IMR-90 (cell line): ENCODE results near the gene SCARB1. TPM values are rescaled to one million over a fixed set of nuclear protein-coding genes. Genes with fewer than 3 reads are reported as not detected.

ENCODE experiments used
- ATAC-seq: fragments of 200-7000 bp; cut with Tn5 transposase; 2 replicates; pipeline ENCODE4 v1.9.1; 2020; ENCODE audit warnings: low read depth, mild to moderate bottlenecking, moderate library complexity
- BruUV-seq: library from RNA; stranded (reverse); fragments of 400-500 nt; replicated peaks from 2 replicates; lab custom pipeline; 2021; lab: Mats Ljungman, UMichigan
- CTCF ChIA-PET: fragments of 300-600 bp; formaldehyde crosslinking; extraction: SDS; loops from one replicate; lab custom pipeline; 2021; ENCODE audit warnings: antibody characterized with exemption; lab: Yijun Ruan, JAX
- POLR2A ChIA-PET: fragments of 300-600 bp; sonication (Branson Sonifier 250); formaldehyde crosslinking; loops from one replicate; lab custom pipeline; 2022; ENCODE audit warnings: antibody characterized with exemption; ENCODE audit not compliant: unreplicated experiment; lab: Charles Lee
- DNase-seq: peaks from one replicate; pipeline ENCODE4 v3.0.0; 2013
- H2AFZ ChIP-seq: replicated peaks from 2 replicates; pipeline ENCODE3; 2013; ENCODE audit warnings: low read length, mild to moderate bottlenecking; ENCODE audit not compliant: poor library complexity
- H2AK5ac ChIP-seq: 2 replicates; pipeline ENCODE4 v1.6.1; 2013; ENCODE audit warnings: low read depth, low read length, inconsistent platforms
- H2AK9ac ChIP-seq: replicated peaks from 2 replicates; pipeline ENCODE3; 2013; ENCODE audit warnings: mild to moderate bottlenecking, low read depth, low read length, moderate library complexity; ENCODE audit not compliant: poor library complexity
- H2BK120ac ChIP-seq: 2 replicates; pipeline ENCODE4 v1.6.1; 2013; ENCODE audit warnings: low read depth, low read length, inconsistent platforms
- H2BK15ac ChIP-seq: 3 replicates; pipeline ENCODE4 v1.6.1; 2013; ENCODE audit warnings: low read depth, low read length, inconsistent platforms
- H2BK20ac ChIP-seq: 2 replicates; pipeline ENCODE4 v1.6.1; 2013; ENCODE audit warnings: low read depth, mild to moderate bottlenecking, inconsistent platforms, low read length, moderate library complexity
- H2BK5ac ChIP-seq: 2 replicates; pipeline ENCODE4 v1.6.1; 2013; ENCODE audit warnings: mild to moderate bottlenecking, low read depth, low read length, inconsistent platforms; ENCODE audit not compliant: poor library complexity, severe bottlenecking
- H3K14ac ChIP-seq: replicated peaks from 2 replicates; pipeline ENCODE4 v1.6.1; 2013; ENCODE audit warnings: low read depth, low read length, inconsistent platforms
- H3K18ac ChIP-seq: 2 replicates; pipeline ENCODE4 v1.6.1; 2013; ENCODE audit warnings: low read depth, low read length, control low read depth
- H3K23ac ChIP-seq: 2 replicates; pipeline ENCODE4 v1.6.1; 2013; ENCODE audit warnings: low read depth, low read length, inconsistent platforms
- H3K27ac ChIP-seq: 2 replicates; pipeline ENCODE4 v1.5.1; 2013; ENCODE audit warnings: mild to moderate bottlenecking, control low read depth, low read length; ENCODE audit not compliant: insufficient read depth
- H3K27me3 ChIP-seq: 2 replicates; pipeline ENCODE4 v1.6.1; 2013; ENCODE audit warnings: low read length; ENCODE audit not compliant: control insufficient read depth, insufficient read depth
- H3K36me3 ChIP-seq: 2 replicates; pipeline ENCODE4 v1.6.1; 2013; ENCODE audit warnings: low read length, mixed read lengths; ENCODE audit not compliant: control insufficient read depth, insufficient read depth
- H3K4ac ChIP-seq: 2 replicates; pipeline ENCODE4 v1.6.1; 2013; ENCODE audit warnings: low read depth, low read length, inconsistent platforms
- H3K4me1 ChIP-seq: 2 replicates; pipeline ENCODE4 v1.6.1; 2013; ENCODE audit warnings: low read length, mixed read lengths; ENCODE audit not compliant: control insufficient read depth, insufficient read depth
- H3K4me2 ChIP-seq: 2 replicates; pipeline ENCODE4 v1.6.1; 2013; ENCODE audit warnings: low read depth, mild to moderate bottlenecking, control low read depth, low read length, moderate library complexity
- H3K4me3 ChIP-seq: 2 replicates; pipeline ENCODE4 v1.5.1; 2013; ENCODE audit warnings: low read depth, mild to moderate bottlenecking, control low read depth, low read length, moderate library complexity; ENCODE audit not compliant: insufficient read depth
- H3K56ac ChIP-seq: 2 replicates; pipeline ENCODE4 v1.6.1; 2013; ENCODE audit warnings: low read length, inconsistent platforms; ENCODE audit not compliant: insufficient read depth; ENCODE audit errors: extremely low read depth
- H3K79me1 ChIP-seq, 2 experiments: 2 replicates each; pipeline ENCODE4 v1.6.1; 2013; ENCODE audit warnings: low read length in 2 of 2, inconsistent platforms in 1 of 2, low read depth in 1 of 2
- H3K9ac ChIP-seq: 2 replicates; pipeline ENCODE4 v1.6.1; 2013; ENCODE audit warnings: low read depth, low read length, control low read depth
- H3K9me1 ChIP-seq: 2 replicates; pipeline ENCODE4 v1.6.1; 2013; ENCODE audit warnings: low read length, inconsistent platforms; ENCODE audit not compliant: insufficient read depth
- H3K9me3 ChIP-seq: 2 replicates; pipeline ENCODE4 v1.6.1; 2013; ENCODE audit warnings: low read length; ENCODE audit not compliant: control insufficient read depth, insufficient read depth
- H4K20me1 ChIP-seq: 2 replicates; pipeline ENCODE4 v1.6.1; 2013; ENCODE audit warnings: low read length, inconsistent platforms; ENCODE audit not compliant: insufficient read depth
- H4K5ac ChIP-seq: 2 replicates; pipeline ENCODE4 v1.6.1; 2013; ENCODE audit warnings: mild to moderate bottlenecking, low read depth, low read length, control low read depth
- H4K8ac ChIP-seq, 2 experiments: 2 replicates each; pipeline ENCODE4 v1.6.1; 2013; ENCODE audit warnings: low read depth in 2 of 2, low read length in 2 of 2, control low read depth in 1 of 2, inconsistent platforms in 1 of 2
- H4K91ac ChIP-seq: 2 replicates; pipeline ENCODE4 v1.6.1; 2013; ENCODE audit warnings: low read depth, low read length, inconsistent platforms; ENCODE audit not compliant: insufficient read depth
- CEBPB ChIP-seq: IDR thresholded peaks from 2 replicates; pipeline ENCODE4 v1.6.1; 2012; ENCODE audit warnings: low read depth, low read length, improper control_type of control experiment
- CHD1 ChIP-seq: IDR thresholded peaks from 2 replicates; pipeline ENCODE4 v1.6.1; 2012; ENCODE audit warnings: low read depth, low read length, improper control_type of control experiment
- CTCF ChIP-seq: conservative IDR thresholded peaks from 2 replicates; pipeline ENCODE4 v1.5.1; 2012; ENCODE audit warnings: mild to moderate bottlenecking, low read depth, low read length, improper control_type of control experiment
- ELK1 ChIP-seq: fragments of 150-350 bp; IDR thresholded peaks from 2 replicates; pipeline ENCODE4 v1.6.1; 2016; ENCODE audit warnings: low read depth, mild to moderate bottlenecking, low read length, moderate library complexity, borderline replicate concordance
- MAZ ChIP-seq: IDR thresholded peaks from 2 replicates; pipeline ENCODE4 v1.6.1; 2012; ENCODE audit warnings: low read depth, mild to moderate bottlenecking, low read length, improper control_type of control experiment, moderate library complexity, borderline replicate concordance
- NFE2L2 ChIP-seq: fragments of 150-350 bp; IDR thresholded peaks from 2 replicates; pipeline ENCODE4 v1.6.1; 2016; ENCODE audit warnings: low read depth, mild to moderate bottlenecking, low read length
- POLR2A ChIP-seq: IDR thresholded peaks from 2 replicates; pipeline ENCODE4 v1.6.1; 2012; ENCODE audit warnings: mild to moderate bottlenecking, low read depth, low read length
- RFX5 ChIP-seq: IDR thresholded peaks from 2 replicates; pipeline ENCODE4 v1.8.0; 2012; ENCODE audit warnings: low read depth, mild to moderate bottlenecking, low read length, moderate library complexity
- WGBS, 2 experiments: methylation state at CpG; one replicate each; pipeline versions ENCODE4 v1.1.5 to v1.1.7; 2013; ENCODE audit warnings: missing lambda C conversion rate in 2 of 2; ENCODE audit not compliant: insufficient read length in 1 of 2; ENCODE audit errors: extremely low coverage in 2 of 2; 5-methylcytosine and 5-hydroxymethylcytosine counted together
- dilution Hi-C: fragments of 300-500 bp; cut with HindIII; formaldehyde crosslinking; loops from one replicate; pipeline ENCODE4 v1.14.3; 2018; ENCODE audit warnings: low sequenced_read_pairs; ENCODE audit not compliant: unreplicated experiment
- in situ Hi-C: fragments of 300-500 bp; cut with MboI; formaldehyde crosslinking; loops from 3 replicates; pipeline ENCODE4 v1.14.3; 2019; ENCODE audit warnings: low sequenced_read_pairs, inconsistent platforms, mixed read lengths
- intact Hi-C: fragments of 100-400 bp; cut with micrococcal nuclease; formaldehyde crosslinking; loops from 2 replicates; pipeline ENCODE4 v1.10.0; 2022
- polyA plus RNA-seq, 3 experiments: library from polyadenylated mRNA; depleted of rRNA; stranded (reverse); fragments of >200 nt; gene quantifications; 2 replicates each; pipeline ENCODE4 v1.2.3, GENCODE V29; 2012; ENCODE audit warnings: low replicate concordance in 1 of 3
- total RNA-seq: library from RNA; depleted of rRNA; stranded (reverse); fragments of >200 nt; gene quantifications from 2 replicates; pipeline ENCODE4 v1.2.3, GENCODE V29; 2012

The SCARB1 gene
- total and polyA plus RNA-seq, 2 of the 4 experiments (the other 2 are of a cell fraction): 3.0 to 24.8 TPM

- no peak for TF ChIP-seq ELK1
- TF ChIP-seq CHD1: no peak
Observed at GRCh38 chr12:124828264-124829007, 35.2 kb downstream of the SCARB1 start (continued).

GRCh38 chr12:124827588-124828184, 36.0 kb downstream of the SCARB1 start:
- peaks cover 12% of the 10 kb centered on the region; the same call in 1 of the 2 replicates for H3K9me1 ChIP-seq
- H3K79me1 ChIP-seq: peaks cover 13 to 15% of the 10 kb centered on the region in 2 experiments; a peak in 3 of 4 replicates
- peaks cover 2% of the 10 kb centered on the region; the same call in 1 of the 2 replicates for H3K9me3 ChIP-seq
- in situ Hi-C loops: no loop called here
- H3K36me3 ChIP-seq: no peaks in the 10 kb centered on the region
- H3K9ac ChIP-seq: no peak overlapping the region
- H2AK5ac ChIP-seq: peak overlapping the region; percentile 83
- H3K4ac ChIP-seq: no peak overlapping the region
- H2AFZ ChIP-seq: no peak overlapping the region
- no peak overlapping the region for H4K91ac ChIP-seq
- intact Hi-C loops: loop anchor here (10.0 kb wide), 1 partner anchor 77 kb away; no protein-coding TSS in a partner anchor
- no peaks in the 10 kb centered on the region for H4K20me1 ChIP-seq
- H2AK9ac ChIP-seq: no peak overlapping the region
- no peaks in the 10 kb centered on the region for H3K27me3 ChIP-seq
- H3K56ac ChIP-seq: no peak overlapping the region
- no peak overlapping the region for H4K8ac ChIP-seq
- peaks cover 11% of the 10 kb centered on the region for H3K4me1 ChIP-seq
- ATAC-seq: no peak
- no peak overlapping the region for H4K5ac ChIP-seq
- no peak overlapping the region; the same call in 1 of the 2 replicates for H2BK20ac ChIP-seq
- dilution Hi-C loops: no loop called here
- no peak overlapping the region for H3K4me2 ChIP-seq
- no peak overlapping the region for H3K14ac ChIP-seq
- H3K23ac ChIP-seq: no peak overlapping the region
- H3K18ac ChIP-seq: no peak overlapping the region
- 87% methylated on average over 7 of the region's 15 CpGs; no CpG with 5 or more reads in 1 of the 2 experiments for WGBS, 2 experiments
- no peak overlapping the region for H3K27ac ChIP-seq
- no peak overlapping the region; the same call in 2 of the 3 replicates for H2BK15ac ChIP-seq
- ChIA-PET CTCF (interaction anchor here (0.6 to 0.9 kb wide), 2 partner anchors 9 to 79 kb away, joined by 3 read pairs; no protein-coding TSS in a partner anchor), POLR2A (no interaction called here)
- DNase-seq: no peak
- peak overlapping the region; percentile 34; the same call in 1 of the 2 replicates for H2BK120ac ChIP-seq
- no peak overlapping the region for H3K4me3 ChIP-seq
- no TSS peak for BruUV-seq
- no peak for TF ChIP-seq MAZ
- no peak for TF ChIP-seq CHD1
- TF ChIP-seq CEBPB: no peak
- no peak for TF ChIP-seq POLR2A
- TF ChIP-seq CTCF: no peak
- no peak for TF ChIP-seq ELK1
- no peak for TF ChIP-seq NFE2L2
- no peak for TF ChIP-seq RFX5
- H2BK5ac ChIP-seq: no peak overlapping the region
